DMS153 (cell line): ENCODE data around the gene PLA2G2C.
"Not testable (repeated sequence)": the region's sequence is repeated elsewhere in the genome, so short reads cannot be mapped to it uniquely, and the experiment has no call there.

Experiments
- DNase-seq: peaks from one replicate; lab custom pipeline; 2025; lab: John Stamatoyannopoulos, UW

Gene PLA2G2C

GRCh38 chr1:20185834-20186782 is at the start of gene PLA2G2C, which contains the start of gene UBXN10:
Gene PLA2G2C, minus strand, starts transcription at chr1:20186518. Its CDS starts 9,155 bp downstream, at chr1:20177363.
Gene UBXN10, plus strand, starts transcription at chr1:20186096. Its CDS starts 4,466 bp downstream, at chr1:20190562.
- peak; percentile 27 for DNase-seq

GRCh38 chr1:20234788-20235535 is 48.6 kb upstream of the PLA2G2C start:
- DNase-seq, result no peak

- DNase-seq, result peak; percentile 39
Observed at GRCh38 chr1:20233866-20234265, 47.5 kb upstream of the PLA2G2C start.

- DNase-seq, result peak; percentile 48
Observed at GRCh38 chr1:20233394-20233793, 47.1 kb upstream of the PLA2G2C start.

GRCh38 chr1:20232564-20232963 is 46.2 kb upstream of the PLA2G2C start:
- not testable (repeated sequence) for DNase-seq

GRCh38 chr1:20229171-20229570 is 42.9 kb upstream of the PLA2G2C start:
- DNase-seq, result peak; percentile 29

- DNase-seq, result no peak
Observed at GRCh38 chr1:20228314-20228825, 42.1 kb upstream of the PLA2G2C start.

GRCh38 chr1:20227704-20228103 is 41.4 kb upstream of the PLA2G2C start:
- DNase-seq, result no peak

GRCh38 chr1:20224546-20224945 is 38.2 kb upstream of the PLA2G2C start:
- no peak for DNase-seq

GRCh38 chr1:20223551-20224419 is 37.5 kb upstream of the PLA2G2C start:
- DNase-seq, result peak; percentile 51

GRCh38 chr1:20223106-20223505 is 36.8 kb upstream of the PLA2G2C start:
- no peak for DNase-seq

GRCh38 chr1:20220036-20220435 is 33.7 kb upstream of the PLA2G2C start:
- no peak for DNase-seq

GRCh38 chr1:20219053-20219452 is 32.7 kb upstream of the PLA2G2C start:
- DNase-seq, result not testable (repeated sequence)

- no peak for DNase-seq
Observed at GRCh38 chr1:20216574-20216973, 30.3 kb upstream of the PLA2G2C start.

- DNase-seq, result no peak
Observed at GRCh38 chr1:20215716-20216115, 29.4 kb upstream of the PLA2G2C start.

GRCh38 chr1:20212685-20213331 is 26.5 kb upstream of the PLA2G2C start:
- peak; percentile 95 for DNase-seq

- no peak for DNase-seq
Observed at GRCh38 chr1:20212085-20212684, 25.9 kb upstream of the PLA2G2C start.

GRCh38 chr1:20211511-20211931 is 25.2 kb upstream of the PLA2G2C start:
- DNase-seq, result no peak

GRCh38 chr1:20210736-20211460 is 24.6 kb upstream of the PLA2G2C start:
- no peak for DNase-seq

GRCh38 chr1:20209471-20209870 is 23.2 kb upstream of the PLA2G2C start:
- DNase-seq, result no peak
